Measurements from ENCODE around the gene TTLL11.

TTLL11 gene

DNA sequence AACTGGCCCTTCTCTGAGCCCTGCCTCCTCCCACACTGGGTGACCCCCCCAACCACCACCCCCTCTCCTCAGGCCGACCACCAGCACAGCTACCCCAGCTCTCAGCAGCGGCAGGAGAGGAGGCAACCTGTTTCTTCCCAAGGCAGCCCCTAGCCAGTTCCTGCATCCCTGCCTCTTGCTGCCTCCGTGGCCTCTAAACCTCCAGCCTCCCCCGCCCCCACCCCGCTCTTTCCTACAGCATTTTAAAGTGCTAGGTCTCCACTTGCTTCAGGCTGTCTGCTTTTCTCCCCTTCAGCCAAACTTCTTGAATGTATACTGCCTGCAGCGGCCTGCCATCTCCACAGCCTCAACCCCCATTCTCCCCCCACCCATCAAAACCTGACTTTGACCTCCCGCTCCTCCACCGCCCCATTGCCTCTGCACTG, 306.1 kb downstream of the TTLL11 start:
- no peak for DNase-seq (ENCODE audit: low read depth in 3 of 3)

DNA sequence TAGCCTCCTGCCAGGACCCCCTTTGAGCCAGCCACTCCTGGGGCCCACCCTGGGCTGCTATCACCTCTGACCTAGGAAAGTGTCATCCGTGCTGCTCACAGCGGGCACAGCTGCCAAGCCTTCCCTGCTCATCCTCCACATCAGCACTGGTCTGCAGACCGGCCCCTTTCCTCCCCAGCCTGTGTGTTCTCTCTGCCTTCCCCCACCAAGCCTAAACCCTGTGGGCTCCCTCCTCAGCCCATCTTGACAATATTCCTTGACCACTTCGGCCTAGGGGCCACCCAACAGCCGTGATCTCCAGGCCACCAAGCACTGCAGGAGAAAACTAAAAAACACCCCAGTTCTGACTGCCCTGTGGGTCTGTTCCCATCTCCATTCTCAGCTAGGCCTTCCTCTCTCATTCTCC, 306.6 kb downstream of the TTLL11 start:
- no peak for DNase-seq (ENCODE audit: low read depth in 3 of 3)

GRCh38 chr9:121785673-121786542, 307.2 kb downstream of the TTLL11 start:
- no peak for DNase-seq (ENCODE audit: low read depth in 3 of 3)

GRCh38 chr9:121784731-121785411, 308.2 kb downstream of the TTLL11 start:
- DNase-seq (ENCODE audit: low read depth in 3 of 3): no peak

- DNase-seq (ENCODE audit: low read depth in 3 of 3): no peak
These were observed 309.3 kb downstream of the TTLL11 start for GRCh38 chr9:121783521-121784507.

DNA sequence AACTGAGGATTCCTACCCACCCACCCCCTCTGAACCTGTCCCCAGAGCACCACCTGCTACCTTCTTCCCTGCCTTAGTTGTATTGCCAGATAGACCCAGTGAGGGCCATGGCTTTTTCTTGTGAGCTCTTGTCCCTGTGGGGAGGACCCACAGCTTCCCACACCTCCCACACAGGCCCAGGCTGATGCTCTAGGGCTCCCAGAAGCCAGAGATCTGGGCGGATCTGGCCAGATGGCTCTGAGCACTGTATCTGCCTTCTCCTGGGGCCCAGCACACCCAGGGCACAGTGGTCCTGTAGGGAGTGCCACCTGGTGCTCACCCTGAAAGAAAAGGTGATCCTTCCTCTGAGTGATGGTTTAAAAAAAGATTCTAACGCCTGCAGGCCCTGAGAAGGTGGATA, 310.0 kb downstream of the TTLL11 start:
- DNase-seq (ENCODE audit: low read depth in 3 of 3): no peak

DNA sequence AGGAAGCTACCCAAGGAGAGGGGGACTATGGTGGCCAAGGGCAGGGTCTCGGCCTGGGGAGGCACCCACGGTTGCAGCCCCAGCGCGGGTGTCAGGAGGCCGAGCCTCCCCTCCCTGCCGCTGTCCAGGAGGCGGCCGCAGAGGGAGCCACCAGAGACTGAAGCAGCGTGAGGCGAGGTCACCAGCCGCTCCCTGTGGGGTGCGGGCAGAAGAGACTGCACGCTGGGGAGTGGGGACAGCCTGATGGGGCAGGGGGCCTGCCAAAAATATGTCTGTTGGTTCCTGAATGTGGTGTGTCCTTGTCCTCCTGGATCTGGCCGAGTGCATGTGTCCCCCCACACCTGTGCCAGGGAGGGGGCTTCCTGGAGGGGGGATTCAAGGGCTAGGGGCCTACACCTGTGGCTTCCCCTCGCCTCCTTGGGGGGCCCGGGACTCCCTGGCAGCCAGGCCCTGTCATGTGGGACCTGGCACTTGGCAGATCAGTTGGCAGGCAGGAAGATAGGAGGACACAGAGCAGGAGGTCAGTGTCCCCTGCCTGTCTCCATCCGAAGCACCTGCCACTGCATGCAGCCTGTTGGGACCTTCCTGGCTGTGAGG, 310.5 kb downstream of the TTLL11 start:
- DNase-seq (ENCODE audit: low read depth in 3 of 3): no peak

DNA sequence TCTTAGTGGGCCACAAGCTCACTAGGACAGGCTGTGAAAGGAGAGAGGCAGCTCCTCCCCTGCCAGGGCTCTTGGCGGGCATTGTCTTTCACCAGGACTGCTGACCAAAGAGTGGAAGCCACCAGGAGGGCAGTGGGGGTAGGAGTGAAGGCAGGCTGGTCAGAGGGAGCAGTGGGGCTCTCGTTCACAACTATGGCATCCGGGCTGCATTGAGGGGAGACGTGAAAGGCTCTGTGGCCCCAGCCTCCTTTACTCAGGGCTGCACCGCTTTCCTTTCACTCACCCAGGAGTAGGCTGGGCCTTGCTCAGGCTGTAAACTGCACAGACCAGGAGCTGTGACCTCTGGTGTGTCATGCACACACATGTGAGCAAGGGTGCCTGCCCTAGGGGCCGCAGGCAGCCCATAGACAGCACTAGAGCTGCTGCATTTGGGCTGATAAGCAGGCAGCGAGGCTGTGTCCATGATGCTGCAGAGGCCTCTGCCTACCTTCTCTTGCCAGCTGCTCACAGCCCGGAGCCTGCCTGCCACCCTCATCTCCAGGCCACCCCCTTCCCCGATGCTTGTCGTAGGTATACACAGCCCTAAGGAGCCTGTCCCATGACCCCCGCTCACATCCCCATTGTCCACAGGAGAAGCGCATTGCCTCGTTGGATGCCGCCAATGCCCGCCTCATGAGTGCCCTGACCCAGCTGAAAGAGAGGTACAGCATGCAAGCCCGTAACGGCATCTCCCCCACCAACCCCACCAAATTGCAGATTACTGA, 311.2 kb downstream of the TTLL11 start:
- DNase-seq (ENCODE audit: low read depth in 3 of 3): no peak

DNA sequence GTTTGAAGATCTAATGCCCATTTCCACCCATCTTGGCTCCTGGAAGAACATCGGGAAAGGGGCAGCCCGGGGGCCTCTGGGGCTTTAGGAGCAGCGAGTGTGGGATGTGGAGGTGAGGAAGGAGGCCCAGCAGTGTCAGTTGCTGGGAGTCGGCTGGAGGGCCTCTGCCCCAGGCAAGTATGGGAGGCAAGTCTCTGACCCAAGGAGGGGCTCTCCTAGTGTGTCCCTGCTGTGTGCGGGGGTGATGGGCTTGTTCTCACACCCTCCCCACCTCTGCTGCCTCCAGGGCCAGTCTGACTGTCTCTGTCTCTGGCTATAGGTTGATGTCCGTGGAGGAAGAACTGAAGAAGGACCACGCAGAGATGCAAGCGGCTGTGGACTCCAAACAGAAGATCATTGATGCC, 312.0 kb downstream of the TTLL11 start:
- DNase-seq (ENCODE audit: low read depth in 3 of 3): no peak

DNA sequence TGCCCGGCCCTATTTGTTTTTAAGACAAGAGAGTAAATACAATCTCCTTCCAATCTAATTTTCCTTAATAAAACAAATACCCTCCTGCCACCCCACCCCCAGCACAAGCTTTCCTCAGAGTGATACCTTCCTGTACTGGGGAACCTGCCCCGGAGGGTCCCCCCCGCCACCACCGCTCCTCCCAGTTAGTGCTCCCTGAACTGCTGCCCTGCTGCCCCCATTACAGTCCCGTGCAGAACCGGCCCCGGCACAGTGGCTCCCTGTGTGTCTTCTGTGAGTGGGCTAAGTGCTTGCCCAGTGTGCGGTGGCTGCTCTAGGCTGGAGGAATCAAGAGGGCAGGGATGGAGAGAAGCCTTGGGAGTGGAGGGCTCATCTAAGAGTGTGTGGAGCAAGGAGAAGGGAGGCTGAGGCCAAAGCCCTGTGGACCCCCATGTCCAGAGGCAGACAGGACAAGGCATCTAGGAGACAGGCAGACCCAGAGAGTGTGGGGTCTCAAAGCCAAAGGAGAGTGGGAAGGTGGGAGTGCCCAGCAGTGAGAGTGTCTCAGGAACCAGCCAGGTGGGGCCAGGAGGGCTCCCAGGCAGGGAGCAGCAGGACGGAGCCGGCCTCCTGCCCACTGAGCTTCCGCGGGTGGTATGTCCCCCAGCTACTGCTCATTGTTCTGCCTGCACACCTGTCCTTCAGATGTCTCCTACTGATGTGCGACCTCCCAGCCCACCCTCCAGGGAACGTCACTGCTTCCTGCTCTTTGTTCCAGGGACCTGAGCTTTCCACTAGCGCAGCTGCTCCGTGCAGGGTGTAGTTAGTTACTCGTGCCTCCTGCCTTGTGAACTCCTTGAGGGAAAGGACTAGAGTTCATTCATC, 312.7 kb downstream of the TTLL11 start:
- no peak for DNase-seq (ENCODE audit: low read depth in 3 of 3)

GRCh38 chr9:121779381-121780117, 313.6 kb downstream of the TTLL11 start:
- no peak for DNase-seq (ENCODE audit: low read depth in 3 of 3)

GRCh38 chr9:121778252-121779225, 314.6 kb downstream of the TTLL11 start:
- DNase-seq (ENCODE audit: low read depth in 3 of 3): no peak

- DNase-seq (ENCODE audit: low read depth in 3 of 3): no peak
These were observed 316.1 kb downstream of the TTLL11 start for GRCh38 chr9:121776739-121777637.

- no peak for DNase-seq (ENCODE audit: low read depth in 3 of 3)
These were observed 316.9 kb downstream of the TTLL11 start for GRCh38 chr9:121776001-121776738.

- DNase-seq (ENCODE audit: low read depth in 3 of 3): no peak
These were observed 318.1 kb downstream of the TTLL11 start for GRCh38 chr9:121774715-121775613.
